ENCODE results near the gene F2.

F2 gene

DNA sequence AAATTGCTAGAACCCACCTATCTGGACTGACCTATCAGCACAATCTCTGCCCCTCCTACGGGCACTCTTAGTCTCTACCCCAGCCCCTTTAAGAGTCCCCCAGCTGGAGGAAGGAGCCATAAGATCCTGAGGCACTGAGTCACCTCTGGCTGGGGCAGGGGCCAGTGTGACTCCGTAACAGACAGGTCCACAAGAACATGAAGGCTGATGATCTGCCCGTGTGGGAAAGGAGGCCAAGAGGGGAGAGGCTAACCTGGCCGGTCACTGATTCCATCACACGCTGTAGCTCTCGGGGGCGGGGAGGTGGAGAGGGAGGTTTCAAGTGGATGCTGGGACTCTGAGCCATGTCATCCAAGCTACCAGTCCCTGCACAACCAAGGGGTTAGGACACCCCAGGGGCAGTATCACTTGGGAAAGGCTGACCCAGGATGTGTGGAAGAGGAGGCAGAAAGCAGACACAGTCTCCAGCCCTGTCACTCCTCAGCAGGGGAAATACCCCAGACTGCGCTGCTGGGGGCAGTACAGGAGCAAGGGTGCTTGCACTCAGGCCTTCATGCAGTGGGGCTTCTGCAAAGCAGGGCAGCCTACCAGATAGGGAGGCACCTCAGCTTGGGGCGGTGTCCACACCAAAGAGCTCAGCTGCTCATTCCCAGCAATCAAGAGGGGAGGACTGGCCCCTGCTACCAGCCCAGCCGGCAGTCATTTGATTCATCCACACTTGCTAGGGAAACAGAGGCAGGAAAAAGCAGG lies 40.8 kb upstream of the F2 start:
- H3K27ac ChIP-seq (ENCODE audit: low read length) = no peak overlapping the region
- peaks cover 14% of the 10 kb centered on the region for H3K4me1 ChIP-seq (ENCODE audit: insufficient read depth, low read length)
- H3K9me3 ChIP-seq (ENCODE audit: insufficient read depth, low read depth, low read length) = no peaks in the 10 kb centered on the region
- H3K4me3 ChIP-seq (ENCODE audit: low read length) = no peak overlapping the region
- H3K27me3 ChIP-seq (ENCODE audit: insufficient read depth, low read length) = no peaks in the 10 kb centered on the region
- peaks cover 24% of the 10 kb centered on the region for H3K36me3 ChIP-seq (ENCODE audit: insufficient read depth, low read depth, low read length)
- no peak overlapping the region for H3K9ac ChIP-seq (ENCODE audit: low read depth, low read length)

DNA sequence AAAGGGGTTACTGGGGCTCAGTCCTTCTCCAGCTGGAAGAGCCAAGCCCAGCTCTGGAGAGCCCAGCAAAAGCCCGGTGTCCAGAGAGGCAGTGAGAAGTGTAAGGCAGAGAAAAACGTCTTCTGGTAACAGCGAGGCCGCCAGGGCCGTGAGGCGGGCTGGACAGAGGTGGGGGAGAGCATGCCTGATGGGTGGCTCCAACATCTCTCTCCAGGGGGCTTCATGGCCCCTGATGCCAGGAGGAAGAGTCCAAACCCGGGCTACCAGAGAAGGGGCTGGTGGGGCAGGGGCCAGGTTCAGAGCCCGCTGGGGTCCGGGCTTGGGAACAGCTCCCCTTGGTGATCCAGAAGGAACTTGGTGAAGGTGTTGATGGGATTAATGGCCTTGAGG lies 40.3 kb upstream of the F2 start:
- Histone ChIP-seq H3K4me1 (ENCODE audit: insufficient read depth, low read length) (peaks cover 11% of the 10 kb centered on the region), H3K36me3 (ENCODE audit: insufficient read depth, low read depth, low read length) (peaks cover 18% of the 10 kb centered on the region), H3K9ac (ENCODE audit: low read depth, low read length) (no peak overlapping the region), H3K9me3 (ENCODE audit: insufficient read depth, low read depth, low read length) (no peaks in the 10 kb centered on the region), H3K27me3 (ENCODE audit: insufficient read depth, low read length) (no peaks in the 10 kb centered on the region), H3K27ac (ENCODE audit: low read length) (no peak overlapping the region), H3K4me3 (ENCODE audit: low read length) (no peak overlapping the region)

GRCh38 chr11:46679241-46680163 lies 39.5 kb upstream of the F2 start:
- Histone ChIP-seq H3K9ac (ENCODE audit: low read depth, low read length) (no peak overlapping the region), H3K27me3 (ENCODE audit: insufficient read depth, low read length) (no peaks in the 10 kb centered on the region), H3K4me3 (ENCODE audit: low read length) (no peak overlapping the region), H3K9me3 (ENCODE audit: insufficient read depth, low read depth, low read length) (no peaks in the 10 kb centered on the region), H3K36me3 (ENCODE audit: insufficient read depth, low read depth, low read length) (peaks cover 17% of the 10 kb centered on the region), H3K27ac (ENCODE audit: low read length) (no peak overlapping the region), H3K4me1 (ENCODE audit: insufficient read depth, low read length) (peaks cover 4% of the 10 kb centered on the region)

DNA sequence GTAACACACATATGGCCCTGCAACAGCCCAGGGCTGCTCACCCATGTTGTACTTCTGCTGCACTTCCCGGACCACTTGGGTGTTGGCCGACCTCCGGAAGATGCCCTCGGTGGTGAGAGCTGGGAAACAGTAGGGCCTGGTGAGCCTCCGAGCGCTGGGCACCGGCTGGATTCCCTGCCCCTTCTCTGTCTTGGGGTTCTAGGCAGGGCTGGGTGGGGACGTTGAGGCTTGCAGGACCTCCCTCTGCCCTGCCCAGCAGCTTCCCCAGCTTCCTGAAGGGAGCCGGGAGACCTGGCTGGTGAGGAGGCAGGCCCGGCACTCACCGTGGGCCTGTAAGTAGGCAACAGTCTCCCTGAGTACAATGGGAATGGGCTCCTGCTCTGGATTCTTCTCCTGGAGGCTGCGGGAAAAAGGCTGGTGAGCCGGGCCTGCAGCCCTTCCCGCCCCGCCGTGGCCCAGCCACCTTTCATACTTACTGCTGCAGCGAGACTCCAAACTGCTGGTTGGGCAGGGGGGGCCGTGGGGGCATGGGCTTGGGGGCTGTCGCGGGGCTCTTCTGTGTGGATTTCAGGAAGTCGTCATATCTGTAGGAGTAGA lies 38.8 kb upstream of the F2 start:
- no peak overlapping the region for H3K27ac ChIP-seq (ENCODE audit: low read length)
- no peaks in the 10 kb centered on the region for H3K27me3 ChIP-seq (ENCODE audit: insufficient read depth, low read length)
- peaks cover 1% of the 10 kb centered on the region; the same call in 1 of the 2 replicates for H3K4me1 ChIP-seq (ENCODE audit: insufficient read depth, low read length)
- H3K9me3 ChIP-seq (ENCODE audit: insufficient read depth, low read depth, low read length) = no peaks in the 10 kb centered on the region
- no peak overlapping the region for H3K4me3 ChIP-seq (ENCODE audit: low read length)
- no peak overlapping the region for H3K9ac ChIP-seq (ENCODE audit: low read depth, low read length)
- H3K36me3 ChIP-seq (ENCODE audit: insufficient read depth, low read depth, low read length) = peaks cover 17% of the 10 kb centered on the region

DNA sequence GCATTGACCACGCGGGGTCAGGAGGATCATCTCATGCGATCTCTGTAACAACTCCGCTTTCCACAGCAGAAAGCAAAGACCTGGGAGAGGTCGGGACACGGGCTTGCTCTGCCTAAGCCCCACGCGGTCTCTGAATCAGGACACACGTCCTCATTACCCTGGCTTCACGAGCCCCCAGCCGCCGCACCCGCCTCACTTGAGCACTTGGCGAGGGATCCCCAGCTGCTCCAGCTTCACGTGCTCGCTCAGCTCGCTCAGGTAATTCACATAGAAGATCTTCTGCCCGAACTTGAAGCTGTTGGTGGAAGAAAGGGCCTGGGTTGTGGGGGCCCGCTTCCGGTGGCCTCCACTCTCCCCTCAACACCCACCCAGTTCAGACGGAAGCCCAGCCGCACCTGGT lies 38.2 kb upstream of the F2 start:
- Histone ChIP-seq H3K27ac (ENCODE audit: low read length) (no peak overlapping the region), H3K27me3 (ENCODE audit: insufficient read depth, low read length) (no peaks in the 10 kb centered on the region), H3K9me3 (ENCODE audit: insufficient read depth, low read depth, low read length) (no peaks in the 10 kb centered on the region), H3K9ac (ENCODE audit: low read depth, low read length) (no peak overlapping the region), H3K4me3 (ENCODE audit: low read length) (no peak overlapping the region), H3K36me3 (ENCODE audit: insufficient read depth, low read depth, low read length) (peaks cover 17% of the 10 kb centered on the region), H3K4me1 (ENCODE audit: insufficient read depth, low read length) (no peaks in the 10 kb centered on the region)

- Histone ChIP-seq H3K4me3 (ENCODE audit: low read length) (no peak overlapping the region), H3K9ac (ENCODE audit: low read depth, low read length) (no peak overlapping the region), H3K4me1 (ENCODE audit: insufficient read depth, low read length) (no peaks in the 10 kb centered on the region), H3K36me3 (ENCODE audit: insufficient read depth, low read depth, low read length) (peaks cover 17% of the 10 kb centered on the region), H3K27me3 (ENCODE audit: insufficient read depth, low read length) (no peaks in the 10 kb centered on the region), H3K9me3 (ENCODE audit: insufficient read depth, low read depth, low read length) (no peaks in the 10 kb centered on the region), H3K27ac (ENCODE audit: low read length) (no peak overlapping the region)
Observed at GRCh38 chr11:46681814-46682213, 37.2 kb upstream of the F2 start.

GRCh38 chr11:46682773-46683752 lies 36.0 kb upstream of the F2 start:
- H3K4me3 ChIP-seq (ENCODE audit: low read length) = no peak overlapping the region
- no peak overlapping the region for H3K27ac ChIP-seq (ENCODE audit: low read length)
- H3K9me3 ChIP-seq (ENCODE audit: insufficient read depth, low read depth, low read length) = no peaks in the 10 kb centered on the region
- peaks cover 26% of the 10 kb centered on the region for H3K36me3 ChIP-seq (ENCODE audit: insufficient read depth, low read depth, low read length)
- no peak overlapping the region for H3K9ac ChIP-seq (ENCODE audit: low read depth, low read length)
- H3K27me3 ChIP-seq (ENCODE audit: insufficient read depth, low read length) = no peaks in the 10 kb centered on the region
- no peaks in the 10 kb centered on the region for H3K4me1 ChIP-seq (ENCODE audit: insufficient read depth, low read length)

GRCh38 chr11:46684367-46684766 lies 34.6 kb upstream of the F2 start:
- H3K9me3 ChIP-seq (ENCODE audit: insufficient read depth, low read depth, low read length) = no peaks in the 10 kb centered on the region
- H3K9ac ChIP-seq (ENCODE audit: low read depth, low read length) = no peak overlapping the region
- no peak overlapping the region for H3K4me3 ChIP-seq (ENCODE audit: low read length)
- peaks cover 18% of the 10 kb centered on the region for H3K36me3 ChIP-seq (ENCODE audit: insufficient read depth, low read depth, low read length)
- no peaks in the 10 kb centered on the region for H3K4me1 ChIP-seq (ENCODE audit: insufficient read depth, low read length)
- no peak overlapping the region for H3K27ac ChIP-seq (ENCODE audit: low read length)
- H3K27me3 ChIP-seq (ENCODE audit: insufficient read depth, low read length) = no peaks in the 10 kb centered on the region

GRCh38 chr11:46686886-46687795 lies 31.9 kb upstream of the F2 start:
- no peak overlapping the region for H3K4me3 ChIP-seq (ENCODE audit: low read length)
- H3K36me3 ChIP-seq (ENCODE audit: insufficient read depth, low read depth, low read length) = peaks cover 11% of the 10 kb centered on the region; the same call in 1 of the 2 replicates
- H3K27ac ChIP-seq (ENCODE audit: low read length) = no peak overlapping the region
- H3K9ac ChIP-seq (ENCODE audit: low read depth, low read length) = no peak overlapping the region
- no peaks in the 10 kb centered on the region for H3K4me1 ChIP-seq (ENCODE audit: insufficient read depth, low read length)
- no peaks in the 10 kb centered on the region for H3K9me3 ChIP-seq (ENCODE audit: insufficient read depth, low read depth, low read length)
- no peaks in the 10 kb centered on the region for H3K27me3 ChIP-seq (ENCODE audit: insufficient read depth, low read length)

GRCh38 chr11:46690702-46691101 lies 28.3 kb upstream of the F2 start:
- H3K9ac ChIP-seq (ENCODE audit: low read depth, low read length) = no peak overlapping the region
- H3K27ac ChIP-seq (ENCODE audit: low read length) = no peak overlapping the region
- no peak overlapping the region for H3K4me3 ChIP-seq (ENCODE audit: low read length)
- no peaks in the 10 kb centered on the region for H3K27me3 ChIP-seq (ENCODE audit: insufficient read depth, low read length)
- no peaks in the 10 kb centered on the region for H3K4me1 ChIP-seq (ENCODE audit: insufficient read depth, low read length)
- peaks cover 26% of the 10 kb centered on the region for H3K36me3 ChIP-seq (ENCODE audit: insufficient read depth, low read depth, low read length)
- no peaks in the 10 kb centered on the region for H3K9me3 ChIP-seq (ENCODE audit: insufficient read depth, low read depth, low read length)
